Motor neuron (in vitro differentiated cells): Measurements from ENCODE around the gene SLC25A4. TPM values are rescaled to one million over a fixed set of nuclear protein-coding genes. Genes with fewer than 3 reads are reported as not detected.
A peak's percentile ranks its signal among the peaks of the same experiment; 100 is the strongest.
"Not testable (repeated sequence)": the region's sequence is repeated elsewhere in the genome, so short reads cannot be mapped to it uniquely, and the experiment has no call there.

Experiments
- ATAC-seq, 8 experiments: fragments of 200-7000 bp; cut with Tn5 transposase; replicated peaks in 6 of 8; 2 replicates each; pipeline ENCODE4 v1.8.0; 2021; ENCODE audit warnings: mild to moderate bottlenecking in 8 of 8, moderate library complexity in 8 of 8
- H3K27ac ChIP-seq, 2 donors: fragments of 250-450 bp; sonication (Bioruptor Pico); 2 replicates each; pipeline ENCODE4 v1.9.0; 2021; ENCODE audit warnings: antibody characterized with exemption in 2 of 2, mild to moderate bottlenecking in 2 of 2, moderate library complexity in 1 of 2
- H3K4me1 ChIP-seq, 2 donors: fragments of 250-450 bp; sonication (Bioruptor Pico); replicated peaks in 1 of 2; 2 replicates each; pipeline ENCODE4 v1.6.1; 2021; ENCODE audit warnings: antibody characterized with exemption in 2 of 2, mild to moderate bottlenecking in 2 of 2, moderate library complexity in 1 of 2
- H3K4me3 ChIP-seq, 5 donors: fragments of 250-450 bp; sonication (Bioruptor Pico); 2 replicates each; pipeline ENCODE4 v1.9.0; 2021; ENCODE audit warnings: antibody characterized with exemption in 5 of 5, mild to moderate bottlenecking in 5 of 5, moderate library complexity in 4 of 5
- WGBS, 10 experiments: fragments of 450-650 bp; shearing (Covaris generic); methylation state at CpG; one replicate each; pipeline ENCODE4 v1.0.0; 2022; 5-methylcytosine and 5-hydroxymethylcytosine counted together
- in situ Hi-C, 9 experiments: fragments of 400-800 bp; cut with MboI; loops; one replicate each; pipeline ENCODE4 v1.15.0; 2021; ENCODE audit warnings: low sequenced_read_pairs in 9 of 9, low pct_unique_long_range_greater_than_20kb in 2 of 9; ENCODE audit not compliant: unreplicated experiment in 9 of 9
- total RNA-seq, 8 experiments: library from RNA; unstranded; fragments of 300-600 nt; gene quantifications; 2 replicates each; pipeline versions ENCODE4 v1.2.3 to v1.2.4, GENCODE V29; 2022

The SLC25A4 gene
- 10 to 100 TPM in 7 of 8 experiments, 1 to 10 TPM in 1; 8.9 to 38.3 (median 27.3) TPM for total RNA-seq

DNA sequence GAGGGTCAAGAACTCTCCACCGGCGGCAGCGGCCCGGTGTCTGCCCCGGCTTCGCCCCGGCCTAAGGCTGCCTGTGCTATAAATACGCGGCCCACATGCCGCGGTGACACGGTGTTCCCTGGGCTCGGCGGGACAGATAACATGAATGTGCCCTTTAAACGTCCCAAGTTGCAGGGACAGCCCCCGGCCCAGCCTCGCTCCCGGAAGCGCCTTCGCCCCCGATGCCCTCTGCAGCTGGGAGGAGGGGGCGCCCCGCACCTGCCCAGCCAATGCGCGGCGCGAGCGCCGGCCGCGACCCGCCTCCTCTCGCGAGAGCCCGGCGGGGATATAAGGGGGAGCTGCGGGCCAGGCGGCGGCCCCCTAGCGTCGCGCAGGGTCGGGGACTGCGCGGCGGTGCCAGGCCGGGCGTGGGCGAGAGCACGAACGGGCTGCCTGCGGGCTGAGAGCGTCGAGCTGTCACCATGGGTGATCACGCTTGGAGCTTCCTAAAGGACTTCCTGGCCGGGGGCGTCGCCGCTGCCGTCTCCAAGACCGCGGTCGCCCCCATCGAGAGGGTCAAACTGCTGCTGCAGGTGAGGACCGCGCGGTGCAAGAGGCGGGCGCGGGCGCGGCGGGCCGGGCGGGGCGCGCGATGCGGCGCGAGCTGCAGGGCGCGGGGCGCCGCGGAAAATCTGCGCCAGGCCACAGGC lies at the start of gene SLC25A4:
Gene SLC25A4, plus strand, starts transcription at position 355 of the 689 bp plus-strand sequence. Its CDS starts 107 bp downstream, at position 462.
- H3K4me1 ChIP-seq = peaks cover 12 to 23% of the 10 kb centered on the region in 2 donors
- peak within 1 kb of the TSS; percentile 61 to 96 (median 80) for H3K4me3 ChIP-seq
- peak within 1 kb of the TSS; percentile 74 to 80 for H3K27ac ChIP-seq
- ATAC-seq = peak; percentile 90 to 96 (median 95)
- WGBS, 10 experiments = 0 to 1% methylated on average over 6 to 12 of the region's 87 CpGs; no CpG with 5 or more reads in 8 of the 10 experiments
- in situ Hi-C loops = loop anchor here in 2 of 9 experiments (25.0 kb wide), 1 partner anchor 106 kb away; no protein-coding TSS in a partner anchor

GRCh38 chr4:185093603-185094002 lies 49.5 kb upstream of the SLC25A4 start:
- Histone ChIP-seq H3K4me3 (no peak overlapping the region), H3K27ac (no peak overlapping the region), H3K4me1 (peaks cover 0 to 12% of the 10 kb centered on the region in 2 donors)
- 0 to 57% (median 38%) methylated on average over 1 to 3 of the region's 3 CpGs; no CpG with 5 or more reads in 5 of the 10 experiments for WGBS, 10 experiments
- in situ Hi-C loops = no loop called here
- ATAC-seq = peak; percentile 42 to 76 (median 66)

DNA sequence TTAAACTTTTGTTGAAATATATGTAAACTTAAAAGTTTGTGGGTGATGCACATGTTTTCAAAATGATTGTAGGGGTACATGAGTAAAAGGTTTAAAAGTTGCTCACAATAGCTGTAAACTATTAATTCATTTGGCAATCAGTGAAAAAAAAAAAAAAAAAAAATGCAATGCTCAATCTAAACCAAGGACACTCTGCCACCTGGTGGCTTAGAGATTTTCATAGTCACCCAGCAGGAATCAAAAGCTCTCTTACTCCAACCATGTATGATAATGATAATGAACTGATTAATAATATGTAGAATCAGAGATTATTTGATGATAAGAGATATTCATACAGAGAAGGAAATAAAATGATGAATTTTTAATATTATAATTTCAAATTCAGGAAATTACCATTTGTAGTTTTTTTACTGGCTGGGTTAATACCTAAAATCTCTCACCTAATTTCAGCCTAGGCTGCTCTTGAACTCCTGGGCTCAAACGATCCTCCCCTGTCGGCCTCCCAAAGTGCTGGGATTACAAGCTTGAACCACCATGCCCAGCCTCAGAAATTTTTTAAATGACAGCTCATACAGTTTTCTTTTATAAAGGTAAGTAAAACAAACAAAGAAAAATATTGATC lies 46.9 kb upstream of the SLC25A4 start:
- 0 to 19% (median 0%) methylated on average over 1 to 2 of the region's 2 CpGs; no CpG with 5 or more reads in 1 of the 10 experiments for WGBS, 10 experiments
- Histone ChIP-seq H3K4me1 (peaks cover 0 to 7% of the 10 kb centered on the region in 2 donors), H3K27ac (no peak overlapping the region), H3K4me3 (no peak overlapping the region)
- in situ Hi-C loops = no loop called here
- ATAC-seq = no peak

- peak in 1 of 8 experiments; percentile 82 for ATAC-seq
These were observed 44.6 kb upstream of the SLC25A4 start for GRCh38 chr4:185098474-185098873.

DNA sequence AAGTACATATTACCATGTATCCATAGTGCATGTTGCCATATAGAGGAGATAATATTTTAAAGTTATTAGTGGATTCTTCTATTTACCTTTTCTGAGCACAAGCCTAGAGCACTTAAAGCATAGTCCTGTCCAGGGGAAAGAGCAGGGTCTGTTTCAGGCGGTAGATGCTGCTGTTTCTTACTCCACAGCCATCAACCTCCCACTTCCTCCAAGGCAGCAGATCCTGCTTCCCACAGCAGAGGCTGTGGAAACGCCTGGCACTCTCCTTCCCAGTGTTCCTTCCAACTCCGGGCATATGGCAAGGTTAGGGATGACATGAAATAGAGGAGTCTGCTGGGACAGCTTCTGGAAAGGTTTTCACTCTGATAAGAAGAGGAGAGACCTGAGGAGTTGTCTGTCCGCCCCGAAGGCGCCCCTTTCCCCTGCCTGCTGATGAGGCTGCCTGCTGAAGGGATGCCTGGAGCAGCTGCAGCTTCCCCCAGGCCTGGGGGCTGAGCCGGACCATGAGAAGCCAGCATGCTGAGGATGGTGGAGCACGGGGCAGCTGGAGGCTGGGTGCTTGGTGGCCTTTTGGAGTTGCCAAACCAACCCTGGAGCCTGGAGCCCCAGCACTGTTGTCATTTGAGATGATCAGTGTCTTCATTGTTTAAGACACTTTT lies 43.9 kb upstream of the SLC25A4 start:
- no peak overlapping the region for H3K4me3 ChIP-seq
- no peak overlapping the region for H3K27ac ChIP-seq
- no peaks in the 10 kb centered on the region for H3K4me1 ChIP-seq
- 0 to 83% (median 43%) methylated on average over 2 to 5 of the region's 8 CpGs; no CpG with 5 or more reads in 1 of the 10 experiments for WGBS, 10 experiments
- ATAC-seq = peak in 1 of 8 experiments; percentile 68
- in situ Hi-C loops = no loop called here

More at GRCh38 chr4:185098474-185098873, 44.6 kb upstream of the SLC25A4 start:
- Histone ChIP-seq H3K4me3 (no peak overlapping the region), H3K27ac (no peak overlapping the region), H3K4me1 (peaks cover 0 to 5% of the 10 kb centered on the region in 2 donors)
- in situ Hi-C loops = no loop called here

- no peak overlapping the region for H3K27ac ChIP-seq
- in situ Hi-C loops = loop anchor here in 1 of 9 experiments (25.0 kb wide), 1 partner anchor 88 kb away; the partner anchor contains the start of gene HELT
- 20% methylated on average over 1 of the region's 8 CpGs; no CpG with 5 or more reads in 9 of the 10 experiments for WGBS, 10 experiments
- H3K4me1 ChIP-seq = no peaks in the 10 kb centered on the region
- no peak for ATAC-seq
- no peak overlapping the region for H3K4me3 ChIP-seq
These were observed 43.1 kb upstream of the SLC25A4 start for GRCh38 chr4:185099940-185100339.

GRCh38 chr4:185100423-185100822 lies 42.6 kb upstream of the SLC25A4 start:
- Histone ChIP-seq H3K27ac (no peak overlapping the region), H3K4me1 (no peaks in the 10 kb centered on the region), H3K4me3 (no peak overlapping the region)
- in situ Hi-C loops = loop anchor here in 1 of 9 experiments (25.0 kb wide), 1 partner anchor 88 kb away; the partner anchor contains the start of gene HELT
- WGBS, 10 experiments = 0 to 100% (median 75%) methylated on average over 1 to 2 of the region's 7 CpGs; no CpG with 5 or more reads in 4 of the 10 experiments
- no peak for ATAC-seq

- no peak for ATAC-seq
- no peak overlapping the region for H3K4me3 ChIP-seq
- H3K4me1 ChIP-seq = peaks cover 0 to 6% of the 10 kb centered on the region in 2 donors
- H3K27ac ChIP-seq = no peak overlapping the region
- in situ Hi-C loops = loop anchor here in 1 of 9 experiments (25.0 kb wide), 1 partner anchor 89 kb away; the partner anchor contains the start of gene HELT
- WGBS, 10 experiments = 13 to 100% (median 75%) methylated on average over 1 to 7 of the region's 9 CpGs
These were observed 41.6 kb upstream of the SLC25A4 start for GRCh38 chr4:185101354-185101890.

GRCh38 chr4:185104733-185105132 lies 38.3 kb upstream of the SLC25A4 start:
- Histone ChIP-seq H3K4me3 (no peak overlapping the region), H3K4me1 (peaks cover 0 to 10% of the 10 kb centered on the region in 2 donors)
- in situ Hi-C loops = loop anchor here in 1 of 9 experiments (25.0 kb wide), 1 partner anchor 92 kb away; the partner anchor contains the start of gene HELT

DNA sequence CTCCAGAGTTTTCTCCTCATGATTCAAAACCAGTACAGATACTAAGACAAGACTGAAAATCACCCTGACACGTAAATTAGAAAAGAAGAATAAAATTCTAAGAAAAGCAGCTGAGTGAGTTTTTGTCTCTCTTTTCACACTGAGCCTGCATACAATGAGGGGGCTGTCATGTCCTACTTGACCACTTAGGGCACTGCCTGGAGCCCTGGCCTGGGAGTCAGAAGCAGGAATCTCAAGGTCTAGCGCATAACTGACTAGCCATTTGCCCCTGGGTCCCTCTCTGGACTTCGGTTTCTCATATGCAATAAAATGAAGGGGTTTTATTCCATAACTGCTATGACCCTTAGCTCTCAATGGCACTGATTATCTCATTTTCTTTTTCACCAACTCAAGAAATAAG lies 36.7 kb upstream of the SLC25A4 start:
- H3K4me1 ChIP-seq = peaks cover 0 to 10% of the 10 kb centered on the region in 2 donors
- H3K4me3 ChIP-seq = no peak overlapping the region
- WGBS, 10 experiments = 20 to 100% (median 54%) methylated on average over 1 to 3 of the region's 3 CpGs; no CpG with 5 or more reads in 2 of the 10 experiments
- in situ Hi-C loops = loop anchor here in 1 of 9 experiments (25.0 kb wide), 1 partner anchor 94 kb away; the partner anchor contains the start of gene HELT
- ATAC-seq = peak in 4 of 8 experiments; percentile 25 to 41 (median 35)
- H3K27ac ChIP-seq = no peak overlapping the region

More at GRCh38 chr4:185104733-185105132, 38.3 kb upstream of the SLC25A4 start:
- H3K27ac ChIP-seq = no peak overlapping the region
- ATAC-seq = no peak

- H3K4me3 ChIP-seq, ATAC-seq, H3K27ac ChIP-seq: not testable (repeated sequence)
- in situ Hi-C loops = loop anchor here in 1 of 9 experiments (25.0 kb wide), 1 partner anchor 95 kb away; the partner anchor contains the start of gene HELT
- peaks cover 2 to 14% of the 10 kb centered on the region in 2 donors for H3K4me1 ChIP-seq
- 20 to 100% (median 87%) methylated on average over 1 to 6 of the region's 6 CpGs for WGBS, 10 experiments
These were observed 35.5 kb upstream of the SLC25A4 start for GRCh38 chr4:185107574-185107973.

DNA sequence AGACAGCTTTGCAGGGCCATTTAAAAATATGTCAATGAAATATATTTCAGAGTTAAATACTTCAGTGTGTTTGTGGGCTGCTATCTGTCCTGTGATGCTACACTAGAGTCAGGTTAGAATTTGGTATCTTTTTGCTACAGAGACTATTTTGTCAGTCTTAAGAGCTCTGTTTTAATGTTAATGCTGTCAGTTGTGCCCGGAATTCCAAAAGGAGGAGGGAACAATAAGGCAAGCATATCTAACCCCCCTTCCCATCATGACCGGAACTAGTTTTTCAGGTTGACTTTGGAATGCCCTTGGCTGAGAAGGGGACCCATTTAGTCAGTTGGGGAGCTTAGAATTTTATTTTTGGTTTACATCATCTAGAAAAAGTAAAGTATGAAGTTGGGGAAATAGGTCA lies 34.9 kb upstream of the SLC25A4 start:
- no peak overlapping the region for H3K27ac ChIP-seq
- ATAC-seq = no peak
- 0 to 100% (median 50%) methylated on average over 1 to 2 of the region's 2 CpGs; no CpG with 5 or more reads in 2 of the 10 experiments for WGBS, 10 experiments
- no peak overlapping the region for H3K4me3 ChIP-seq
- H3K4me1 ChIP-seq = peaks cover 2 to 14% of the 10 kb centered on the region in 2 donors
- in situ Hi-C loops = loop anchor here in 1 of 9 experiments (25.0 kb wide), 1 partner anchor 96 kb away; the partner anchor contains the start of gene HELT
